Measurements from ENCODE around the gene GTF2IRD1. TPM values are rescaled to one million over a fixed set of nuclear protein-coding genes. Genes with fewer than 3 reads are reported as not detected.
"Not testable (repeated sequence)": the region's sequence is repeated elsewhere in the genome, so short reads cannot be mapped to it uniquely, and the experiment has no call there.

GTF2IRD1 gene
- total RNA-seq, 1 experiment from 2014 or later = 14.9 TPM

DNA sequence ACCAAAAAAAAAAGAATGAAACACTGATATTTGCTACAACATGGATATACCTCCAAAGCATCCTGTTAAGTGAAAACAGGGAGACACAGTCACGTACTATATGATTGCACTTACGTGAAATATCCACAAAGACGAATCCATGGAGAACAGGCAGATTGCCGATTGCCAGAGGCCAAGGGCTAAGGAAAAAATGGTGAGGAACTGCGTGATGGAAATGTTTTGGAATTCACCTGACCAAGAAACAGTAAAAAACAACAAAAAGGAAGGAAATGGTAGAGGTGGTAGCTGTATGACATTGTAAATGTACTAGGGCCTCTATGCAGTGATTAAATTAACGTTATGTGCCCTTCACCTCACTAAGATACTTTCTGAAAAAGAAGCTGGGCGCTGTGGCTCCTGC lies 44.1 kb upstream of the GTF2IRD1 start:
- ATAC-seq = no peak
- Histone ChIP-seq H3K36me3 (ENCODE audit: low read depth, low read length) (no peaks in the 10 kb centered on the region), H3K4me2 (ENCODE audit: low read length) (no peak overlapping the region), H3K27ac (ENCODE audit: low read length) (no peak overlapping the region), H3K4me3 (ENCODE audit: low read length) (no peak overlapping the region), H4K20me1 (ENCODE audit: low read length) (no peaks in the 10 kb centered on the region), H3K79me2 (ENCODE audit: low read length) (no peaks in the 10 kb centered on the region), H3K4me1 (ENCODE audit: insufficient read depth, low read length) (no peaks in the 10 kb centered on the region), H2AFZ (ENCODE audit: low read length) (no peak overlapping the region), H3K9me2 (replicated peaks; ENCODE audit: low read length) (no peaks in the 10 kb centered on the region), H3K9me3 (ENCODE audit: low read length) (no peaks in the 10 kb centered on the region), H3K9ac (ENCODE audit: low read length) (no peak overlapping the region), H3F3A (ENCODE audit: low read length, unreplicated experiment) (no peaks in the 10 kb centered on the region), H3K27me3 (ENCODE audit: low read length) (no peaks in the 10 kb centered on the region)
- DNase-seq = no peak
- POLR2A ChIA-PET (ENCODE audit: unreplicated experiment) = no interaction called here
- BruUV-seq (replicated peaks) = no TSS peak
- intact Hi-C loops (cut with micrococcal nuclease) = no loop called here
- no peak for TF ChIP-seq EZH2 (IDR thresholded peaks at IDR 0.05; ENCODE audit: low read length, unreplicated experiment)
- no peak for TF ChIP-seq EZH2phosphoT487 (IDR thresholded peaks at IDR 0.05; ENCODE audit: borderline replicate concordance, low read length)
- TF ChIP-seq, protein P1, sequence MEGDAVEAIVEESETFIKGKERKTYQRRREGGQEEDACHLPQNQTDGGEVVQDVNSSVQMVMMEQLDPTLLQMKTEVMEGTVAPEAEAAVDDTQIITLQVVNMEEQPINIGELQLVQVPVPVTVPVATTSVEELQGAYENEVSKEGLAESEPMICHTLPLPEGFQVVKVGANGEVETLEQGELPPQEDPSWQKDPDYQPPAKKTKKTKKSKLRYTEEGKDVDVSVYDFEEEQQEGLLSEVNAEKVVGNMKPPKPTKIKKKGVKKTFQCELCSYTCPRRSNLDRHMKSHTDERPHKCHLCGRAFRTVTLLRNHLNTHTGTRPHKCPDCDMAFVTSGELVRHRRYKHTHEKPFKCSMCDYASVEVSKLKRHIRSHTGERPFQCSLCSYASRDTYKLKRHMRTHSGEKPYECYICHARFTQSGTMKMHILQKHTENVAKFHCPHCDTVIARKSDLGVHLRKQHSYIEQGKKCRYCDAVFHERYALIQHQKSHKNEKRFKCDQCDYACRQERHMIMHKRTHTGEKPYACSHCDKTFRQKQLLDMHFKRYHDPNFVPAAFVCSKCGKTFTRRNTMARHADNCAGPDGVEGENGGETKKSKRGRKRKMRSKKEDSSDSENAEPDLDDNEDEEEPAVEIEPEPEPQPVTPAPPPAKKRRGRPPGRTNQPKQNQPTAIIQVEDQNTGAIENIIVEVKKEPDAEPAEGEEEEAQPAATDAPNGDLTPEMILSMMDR (conservative IDR thresholded peaks at IDR 0.05; ENCODE audit: low read depth, low read length) = no peak
- CTCF ChIA-PET = no interaction called here

DNA sequence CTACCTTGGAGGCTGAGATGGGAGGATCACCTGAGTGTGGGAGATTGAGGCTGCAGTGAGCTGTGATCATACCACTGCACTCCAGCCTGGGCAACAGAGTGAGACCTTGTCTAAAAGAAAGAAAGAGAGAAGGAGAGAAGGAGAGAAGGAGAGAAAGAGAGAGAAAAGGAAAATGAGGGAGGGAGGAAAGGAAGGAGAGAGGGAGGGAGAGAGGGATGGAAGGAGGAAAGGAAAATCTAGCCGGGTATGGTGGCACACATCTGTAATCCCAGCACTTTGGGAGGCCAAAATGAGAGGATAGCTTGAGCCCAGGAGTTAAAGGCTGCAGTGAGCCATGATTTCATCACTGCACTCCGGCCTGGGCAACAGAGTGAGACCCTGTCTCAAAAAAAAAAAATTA lies 42.9 kb upstream of the GTF2IRD1 start:
- Histone ChIP-seq H3K36me3 (ENCODE audit: low read depth, low read length) (no peaks in the 10 kb centered on the region), H3K4me2 (ENCODE audit: low read length) (no peak overlapping the region), H3K27ac (ENCODE audit: low read length) (no peak overlapping the region), H3K9ac (ENCODE audit: low read length) (no peak overlapping the region), H3K4me1 (ENCODE audit: insufficient read depth, low read length) (no peaks in the 10 kb centered on the region), H2AFZ (ENCODE audit: low read length) (no peak overlapping the region), H3K9me2 (replicated peaks; ENCODE audit: low read length) (no peaks in the 10 kb centered on the region), H4K20me1 (ENCODE audit: low read length) (no peaks in the 10 kb centered on the region), H3K79me2 (ENCODE audit: low read length) (no peaks in the 10 kb centered on the region), H3F3A (ENCODE audit: low read length, unreplicated experiment) (no peaks in the 10 kb centered on the region), H3K4me3 (ENCODE audit: low read length) (no peak overlapping the region), H3K9me3 (ENCODE audit: low read length) (no peaks in the 10 kb centered on the region), H3K27me3 (ENCODE audit: low read length) (no peaks in the 10 kb centered on the region)
- POLR2A ChIA-PET (ENCODE audit: unreplicated experiment) = no interaction called here
- TF ChIP-seq, protein P1 (conservative IDR thresholded peaks at IDR 0.05; ENCODE audit: low read depth, low read length) = no peak
- TF ChIP-seq EZH2phosphoT487 (IDR thresholded peaks at IDR 0.05; ENCODE audit: borderline replicate concordance, low read length) (no peak), EZH2 (IDR thresholded peaks at IDR 0.05; ENCODE audit: low read length, unreplicated experiment) (no peak)
- DNase-seq (no peak), ATAC-seq (no peak)
- BruUV-seq (replicated peaks) = no TSS peak
- intact Hi-C loops (cut with micrococcal nuclease) = no loop called here
- CTCF ChIA-PET = no interaction called here

DNA sequence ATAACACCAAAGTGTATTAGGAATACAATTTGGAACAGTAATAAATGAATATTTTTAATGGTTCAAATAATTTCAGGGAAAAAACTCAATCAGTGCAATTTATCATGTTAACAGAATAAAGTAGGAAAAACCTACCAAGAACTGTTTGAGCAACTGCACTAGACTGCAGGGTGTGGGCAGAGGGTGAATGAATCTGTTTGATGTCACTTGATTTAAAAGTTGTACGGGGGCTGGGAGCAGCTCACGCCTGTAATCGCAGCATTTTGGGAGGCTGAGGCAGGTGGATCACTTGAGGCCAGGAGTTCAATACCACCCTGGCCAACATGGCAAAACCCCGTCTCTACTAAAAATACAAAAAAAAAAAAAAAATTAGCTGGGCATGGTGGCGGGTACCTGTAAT lies 42.1 kb upstream of the GTF2IRD1 start:
- H3F3A ChIP-seq (ENCODE audit: low read length, unreplicated experiment); H3K36me3 ChIP-seq (ENCODE audit: low read depth, low read length); POLR2A ChIA-PET (ENCODE audit: unreplicated experiment); DNase-seq; H3K79me2 ChIP-seq (ENCODE audit: low read length); H3K9me2 ChIP-seq (replicated peaks; ENCODE audit: low read length); H3K9ac ChIP-seq (ENCODE audit: low read length); ATAC-seq; H3K27ac ChIP-seq (ENCODE audit: low read length); H3K4me3 ChIP-seq (ENCODE audit: low read length); H3K4me2 ChIP-seq (ENCODE audit: low read length); CTCF ChIA-PET; H3K4me1 ChIP-seq (ENCODE audit: insufficient read depth, low read length); BruUV-seq (replicated peaks); H3K9me3 ChIP-seq (ENCODE audit: low read length); intact Hi-C loops (cut with micrococcal nuclease); H4K20me1 ChIP-seq (ENCODE audit: low read length); H2AFZ ChIP-seq (ENCODE audit: low read length); H3K27me3 ChIP-seq (ENCODE audit: low read length): not testable (repeated sequence)

Data from PC-3 (cell line).